Vagina (tissue), 2 donors: ENCODE measurements around the gene SAAL1.

Source experiments
- CTCF ChIP-seq, 3 experiments: fragments of 450-650 bp in 2 of 3; fragments of 200-600 bp in 1 of 3; sonication (generic) in 1 of 3; IDR thresholded peaks; one replicate each; pipeline ENCODE4 v1.5.1; 2017 to 2019; ENCODE audit warnings: antibody characterized with exemption in 3 of 3, mild to moderate bottlenecking in 2 of 3, moderate library complexity in 2 of 3
- POLR2A ChIP-seq, 2 donors: fragments of 450-650 bp; IDR thresholded peaks; one replicate each; pipeline ENCODE4 v1.6.1; 2017; ENCODE audit warnings: antibody characterized with exemption in 2 of 2, mild to moderate bottlenecking in 2 of 2, moderate library complexity in 2 of 2

DNA sequence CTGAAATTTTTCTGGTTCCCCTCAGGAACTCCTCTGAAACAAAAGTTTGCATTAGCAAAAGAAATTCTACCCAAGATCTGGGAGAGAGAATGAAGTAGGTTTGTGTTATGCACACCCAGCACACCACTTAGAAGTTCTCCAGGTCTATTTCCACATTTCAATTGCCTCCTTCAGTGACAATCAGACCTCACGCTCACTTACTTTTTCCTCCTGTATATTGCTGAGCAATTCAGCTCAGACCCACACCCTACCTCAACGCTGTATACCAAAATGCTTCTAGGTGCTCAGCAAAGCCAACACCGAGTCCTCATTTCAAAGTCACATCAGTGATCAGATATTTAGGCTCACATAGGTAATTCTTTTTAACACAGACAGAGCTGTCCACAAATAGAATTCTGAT, 45.7 kb upstream of the SAAL1 start:
- TF ChIP-seq POLR2A (IDR thresholded peaks at IDR 0.05), result no peak
- no peak for TF ChIP-seq CTCF (IDR thresholded peaks at IDR 0.05)
